Panc1 (cell line): Measurements from ENCODE around the gene ARHGEF12. TPM values are rescaled to one million over a fixed set of nuclear protein-coding genes. Genes with fewer than 3 reads are reported as not detected.

Experiments used
- ATAC-seq: fragments of 200-7000 bp; cut with Tn5 transposase; 2 replicates; pipeline ENCODE4 v1.9.1; 2020; ENCODE audit warnings: mild to moderate bottlenecking, moderate library complexity
- BruUV-seq: library from RNA; stranded (reverse); fragments of 400-500 nt; replicated peaks from 2 replicates; lab custom pipeline; 2021; lab: Mats Ljungman, UMichigan
- CTCF ChIA-PET: fragments of 300-600 bp; sonication (Branson Sonifier 250); formaldehyde crosslinking; loops from one replicate; lab custom pipeline; 2022; ENCODE audit warnings: antibody characterized with exemption; lab: Charles Lee
- POLR2A ChIA-PET: fragments of 300-600 bp; sonication (Branson Sonifier 250); formaldehyde crosslinking; loops from one replicate; lab custom pipeline; 2022; ENCODE audit warnings: antibody characterized with exemption; lab: Charles Lee
- DNase-seq: peaks from one replicate; pipeline ENCODE4 v3.0.0-alpha.2; 2010; ENCODE audit warnings: low read depth, low spot score
- H3K27ac ChIP-seq: 2 replicates; pipeline ENCODE4 v1.5.1; 2011; ENCODE audit warnings: mild to moderate bottlenecking, low read length, inconsistent platforms
- H3K27me3 ChIP-seq: fragments of 200-500 bp; sonication (Bioruptor generic); 2 replicates; pipeline ENCODE4 v1.6.0; 2014; ENCODE audit warnings: low read length, inconsistent platforms; ENCODE audit not compliant: control insufficient read depth, insufficient read depth
- H3K36me3 ChIP-seq: fragments of 200-500 bp; sonication (Bioruptor generic); 2 replicates; pipeline ENCODE4 v1.5.1; 2014; ENCODE audit warnings: inconsistent platforms, mild to moderate bottlenecking, low read length, moderate library complexity; ENCODE audit not compliant: control insufficient read depth, insufficient read depth
- H3K4me1 ChIP-seq: 2 replicates; pipeline ENCODE4 v1.5.1; 2011; ENCODE audit warnings: inconsistent platforms, mild to moderate bottlenecking, low read length, moderate library complexity; ENCODE audit not compliant: control insufficient read depth, insufficient read depth
- H3K4me3 ChIP-seq, 2 experiments: 2 replicates each; pipeline ENCODE4 v1.5.1; 2011 to 2012; ENCODE audit warnings: low read depth in 2 of 2, low read length in 2 of 2, mild to moderate bottlenecking in 2 of 2, inconsistent platforms in 1 of 2, moderate library complexity in 1 of 2
- H3K9me3 ChIP-seq: fragments of 200-500 bp; sonication (Bioruptor generic); 2 replicates; pipeline ENCODE4 v1.5.1; 2014; ENCODE audit warnings: low read depth, mild to moderate bottlenecking, inconsistent platforms, low read length, moderate library complexity; ENCODE audit not compliant: control insufficient read depth, insufficient read depth
- CTCF ChIP-seq: fragments of 450-650 bp; IDR thresholded peaks from 2 replicates; pipeline ENCODE4 v1.5.1; 2017; ENCODE audit warnings: mild to moderate bottlenecking
- POLR2AphosphoS5 ChIP-seq: IDR thresholded peaks from 2 replicates; pipeline ENCODE4 v1.6.1; 2012; ENCODE audit warnings: mild to moderate bottlenecking, low read depth, low read length, moderate library complexity
- REST ChIP-seq, 2 experiments: IDR thresholded peaks; 2 replicates each; pipeline ENCODE4 v1.6.1; 2011 to 2012; ENCODE audit warnings: low read depth in 2 of 2, control low read depth in 1 of 2, low read length in 1 of 2, mild to moderate bottlenecking in 1 of 2, moderate library complexity in 1 of 2; ENCODE audit not compliant: insufficient read depth in 1 of 2
- SIN3A ChIP-seq: IDR thresholded peaks from 2 replicates; pipeline ENCODE4 v1.6.1; 2012; ENCODE audit warnings: low read depth, mild to moderate bottlenecking, low read length, moderate library complexity, borderline replicate concordance; ENCODE audit not compliant: insufficient read depth
- TCF7L2 ChIP-seq: IDR thresholded peaks from 2 replicates; pipeline ENCODE4 v1.6.1; 2011; ENCODE audit warnings: mild to moderate bottlenecking, low read depth, low read length, inconsistent platforms
- in situ Hi-C: cut with HindIII; loops from 2 replicates; pipeline ENCODE4 v1.10.0; 2016; ENCODE audit warnings: low sequenced_read_pairs, low pct_unique_long_range_greater_than_20kb
- intact Hi-C: fragments of 100-400 bp; cut with micrococcal nuclease; formaldehyde crosslinking; loops from one replicate; pipeline ENCODE4 v1.10.0; 2022; ENCODE audit not compliant: unreplicated experiment
- total RNA-seq: library from RNA; stranded (reverse); gene quantifications from one replicate; pipeline ENCODE4 v1.2.1, GENCODE V29; 2021; ENCODE audit not compliant: unreplicated experiment

Gene ARHGEF12
- total RNA-seq, 1 experiment from 2014 or later: 182 TPM

GRCh38 chr11:120448240-120448639, 112.0 kb downstream of the ARHGEF12 start:
- CTCF ChIA-PET: interaction anchor here (0.6 kb wide), 1 partner anchor 16 kb away, joined by 3 read pairs; no protein-coding TSS in a partner anchor
- H3K27me3 ChIP-seq: no peaks in the 10 kb centered on the region
- no peaks in the 10 kb centered on the region for H3K4me1 ChIP-seq
- BruUV-seq: no TSS peak
- H3K9me3 ChIP-seq: no peaks in the 10 kb centered on the region
- ATAC-seq: no peak
- no peak overlapping the region for H3K4me3 ChIP-seq
- TF ChIP-seq POLR2AphosphoS5: no peak
- no peak for TF ChIP-seq REST (IDR thresholded peaks at IDR 0.05; ENCODE audit: insufficient read depth in 1 of 2, low read depth in 2 of 2, low read length in 1 of 2)
- no peak for TF ChIP-seq TCF7L2
- DNase-seq: no peak
- intact Hi-C loops: no loop called here
- H3K36me3 ChIP-seq: peaks cover 53% of the 10 kb centered on the region
- POLR2A ChIA-PET: no interaction called here
- no peak overlapping the region for H3K27ac ChIP-seq
- in situ Hi-C loops: no loop called here

- H3K9me3 ChIP-seq: no peaks in the 10 kb centered on the region
- H3K4me1 ChIP-seq: no peaks in the 10 kb centered on the region
- no peaks in the 10 kb centered on the region for H3K27me3 ChIP-seq
- ChIA-PET POLR2A (no interaction called here), CTCF (interaction anchor here (0.5 kb wide), 1 partner anchor 134 kb away, joined by 6 read pairs; no protein-coding TSS in a partner anchor)
- no peak overlapping the region for H3K4me3 ChIP-seq
- no peak for DNase-seq
- no TSS peak for BruUV-seq
- no peak for TF ChIP-seq TCF7L2
- TF ChIP-seq SIN3A: no peak
- TF ChIP-seq REST (IDR thresholded peaks at IDR 0.05; ENCODE audit: insufficient read depth in 1 of 2, low read depth in 2 of 2, low read length in 1 of 2): no peak
- no peak for TF ChIP-seq CTCF
- no peak for TF ChIP-seq POLR2AphosphoS5
- H3K27ac ChIP-seq: no peak overlapping the region
- intact Hi-C loops: no loop called here
- ATAC-seq: no peak
- in situ Hi-C loops: no loop called here
- peaks cover 62% of the 10 kb centered on the region for H3K36me3 ChIP-seq
These were observed 119.3 kb downstream of the ARHGEF12 start for GRCh38 chr11:120455487-120455886.
